ENCODE results near the gene NEUROD1. TPM values are rescaled to one million over a fixed set of nuclear protein-coding genes. Genes with fewer than 3 reads are reported as not detected.
A peak's percentile ranks its signal among the peaks of the same experiment; 100 is the strongest.

Gene NEUROD1
- total and polyA plus RNA-seq, 9 donors, result not detected

- H3K36me3 ChIP-seq, result no peaks in the 10 kb centered on the region
- no peak overlapping the region for H3K4me3 ChIP-seq
- no peaks in the 10 kb centered on the region for H3K4me1 ChIP-seq (ENCODE audit: insufficient read depth)
- DNase-seq, result no peak
- H3K27ac ChIP-seq, result no peak overlapping the region
- no peaks in the 10 kb centered on the region for H3K27me3 ChIP-seq
- H3K9me3 ChIP-seq, result no peaks in the 10 kb centered on the region
- intact Hi-C loops (cut with DNase I), result no loop called here
- WGBS, 3 donors, result 74 to 80% (median 76%) methylated on average over 4 of the region's 4 CpGs
- TF ChIP-seq EP300 (IDR thresholded peaks at IDR 0.05) (no peak), CTCF (IDR thresholded peaks at IDR 0.05) (no peak), POLR2A (IDR thresholded peaks at IDR 0.05) (no peak)
Observed at GRCh38 chr2:181657379-181657778, 22.9 kb downstream of the NEUROD1 start.

- 3 to 6% (median 4%) methylated on average over 58 to 70 of the region's 70 CpGs for WGBS, 3 donors
- TF ChIP-seq EP300 (IDR thresholded peaks at IDR 0.05), result no peak
- no peak for TF ChIP-seq POLR2A (IDR thresholded peaks at IDR 0.05)
- no peak for TF ChIP-seq CTCF (IDR thresholded peaks at IDR 0.05)
- Histone ChIP-seq H3K9me3 (no peaks in the 10 kb centered on the region), H3K4me1 (ENCODE audit: insufficient read depth) (no peaks in the 10 kb centered on the region), H3K4me3 (peak within 1 kb of the TSS; percentile 29), H3K27me3 (no peaks in the 10 kb centered on the region), H3K27ac (no peak within 1 kb of the TSS), H3K36me3 (no peaks in the 10 kb centered on the region)
- intact Hi-C loops (cut with DNase I), result no loop called here
- DNase-seq, result peak in 1 of 5 donors; percentile 10
Observed at GRCh38 chr2:181656450-181657291, 23.6 kb downstream of the NEUROD1 start, which contains the start of gene CERKL. Gene CERKL, minus strand, starts transcription at chr2:181657105. Its CDS starts 99 bp downstream, at chr2:181657006.

DNA sequence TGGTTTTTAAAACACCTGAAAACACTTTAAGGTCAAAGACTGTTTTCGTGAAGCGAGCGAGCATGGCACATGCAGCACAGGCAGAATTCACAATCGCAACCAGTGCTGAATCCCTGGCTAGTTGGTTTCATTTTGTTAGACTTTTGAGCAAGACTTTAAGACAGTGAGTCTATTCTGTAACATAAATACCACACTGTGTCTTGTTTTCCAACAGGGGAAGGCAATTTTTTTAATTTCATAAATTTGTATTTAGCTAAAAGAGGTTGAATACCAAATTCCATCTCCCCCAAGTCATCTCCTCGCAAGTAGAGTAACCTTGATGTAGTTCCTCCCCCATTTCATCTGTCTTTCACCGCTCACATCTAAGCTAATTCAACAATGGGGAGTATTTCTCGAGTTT, 24.8 kb downstream of the NEUROD1 start:
- H3K4me3 ChIP-seq, result no peak overlapping the region
- 70 to 73% (median 70%) methylated on average over 7 of the region's 7 CpGs for WGBS, 3 donors
- H3K4me1 ChIP-seq (ENCODE audit: insufficient read depth), result no peaks in the 10 kb centered on the region
- no peak overlapping the region for H3K27ac ChIP-seq
- no peaks in the 10 kb centered on the region for H3K27me3 ChIP-seq
- DNase-seq, result no peak
- no peaks in the 10 kb centered on the region for H3K9me3 ChIP-seq
- no peaks in the 10 kb centered on the region for H3K36me3 ChIP-seq
- intact Hi-C loops (cut with DNase I), result no loop called here
- TF ChIP-seq EP300 (IDR thresholded peaks at IDR 0.05), result no peak
- TF ChIP-seq CTCF (IDR thresholded peaks at IDR 0.05), result no peak
- no peak for TF ChIP-seq POLR2A (IDR thresholded peaks at IDR 0.05)

GRCh38 chr2:181649436-181649979, 30.8 kb downstream of the NEUROD1 start:
- 84 to 90% (median 88%) methylated on average over 4 of the region's 4 CpGs for WGBS, 3 donors
- H3K4me3 ChIP-seq, result no peak overlapping the region
- TF ChIP-seq EP300 (IDR thresholded peaks at IDR 0.05) (no peak), POLR2A (IDR thresholded peaks at IDR 0.05) (no peak), CTCF (IDR thresholded peaks at IDR 0.05) (no peak)
- no peaks in the 10 kb centered on the region for H3K27me3 ChIP-seq
- DNase-seq, result no peak
- H3K9me3 ChIP-seq, result no peaks in the 10 kb centered on the region
- H3K27ac ChIP-seq, result no peak overlapping the region
- no peaks in the 10 kb centered on the region for H3K36me3 ChIP-seq
- intact Hi-C loops (cut with DNase I), result no loop called here
- H3K4me1 ChIP-seq (ENCODE audit: insufficient read depth), result no peaks in the 10 kb centered on the region
